HCT116 (cell line): ENCODE data around the gene MMP12. TPM values are rescaled to one million over a fixed set of nuclear protein-coding genes. Genes with fewer than 3 reads are reported as not detected.

Experiments used
- ATAC-seq: fragments of 200-7000 bp; cut with Tn5 transposase; 2 replicates; pipeline ENCODE4 v1.9.1; 2020; ENCODE audit warnings: mild to moderate bottlenecking, moderate library complexity
- Bru-seq: library from RNA; stranded (reverse); fragments of 400-500 nt; gene quantifications from one replicate; lab custom pipeline; 2021; lab: Mats Ljungman, UMichigan
- BruChase-seq, 2 experiments: library from RNA; stranded (reverse); fragments of 400-500 nt; gene quantifications; one replicate each; lab custom pipeline; 2021; lab: Mats Ljungman, UMichigan
- BruUV-seq: library from RNA; stranded (reverse); fragments of 400-500 nt; replicated peaks from 2 replicates; lab custom pipeline; 2021; lab: Mats Ljungman, UMichigan
- CTCF ChIA-PET: fragments of 300-600 bp; sonication (Branson Sonifier 250); formaldehyde crosslinking; loops from one replicate; lab custom pipeline; 2021; ENCODE audit warnings: antibody characterized with exemption; lab: Charles Lee
- POLR2A ChIA-PET: fragments of 300-600, 350-600 bp; sonication (Branson Sonifier 250); formaldehyde crosslinking; loops from one replicate; lab custom pipeline; 2021; ENCODE audit warnings: antibody characterized with exemption; lab: Charles Lee
- RAD21 ChIA-PET, 2 experiments: fragments of 300-600 bp; sonication (Branson Sonifier 250); formaldehyde crosslinking; loops; one replicate each; lab custom pipeline; 2023; ENCODE audit warnings: low total read pairs in 2 of 2; ENCODE audit not compliant: uncharacterized antibody in 2 of 2, unreplicated experiment in 2 of 2, low non-redundant PET in 1 of 2; lab: Charles Lee
- DNase-seq: peaks from one replicate; pipeline ENCODE4 v3.0.0-alpha.2; 2010; ENCODE audit warnings: low read depth, low spot score
- H2AFZ ChIP-seq: fragments of 200-600 bp; shearing (Covaris generic), sonication (generic); 2 replicates; pipeline ENCODE4 v1.6.1; 2017; ENCODE audit warnings: low read depth, mixed run types, mixed read lengths, antibody characterized with exemption, low read length; ENCODE audit not compliant: poor library complexity, severe bottlenecking
- H3K27ac ChIP-seq: 2 replicates; pipeline ENCODE4 v1.5.1; 2012; ENCODE audit warnings: low read depth, low read length
- H3K27me3 ChIP-seq: fragments of 200-600 bp; sonication (generic); 2 replicates; pipeline ENCODE4 v1.6.1; 2016; ENCODE audit warnings: mixed run types, low read length, mixed read lengths; ENCODE audit not compliant: insufficient read depth
- H3K36me3 ChIP-seq, 2 experiments: fragments of 200-500 bp in 1 of 2; fragments of 200-600 bp in 1 of 2; sonication (Bioruptor generic) in 1 of 2; sonication (generic) in 1 of 2; 2 replicates each; pipeline versions ENCODE4 v1.5.1 to v1.6.1; 2014 to 2016; ENCODE audit warnings: low read length in 2 of 2, inconsistent platforms in 1 of 2, mixed read lengths in 1 of 2, mixed run types in 1 of 2; ENCODE audit not compliant: insufficient read depth in 2 of 2, control insufficient read depth in 1 of 2
- H3K4me1 ChIP-seq, 2 experiments: fragments of 200-600 bp in 1 of 2; sonication (generic) in 1 of 2; 2 replicates each; pipeline versions ENCODE4 v1.5.1 to v1.6.1; 2012 to 2017; ENCODE audit warnings: low read length in 2 of 2, inconsistent platforms in 1 of 2, mild to moderate bottlenecking in 1 of 2, mixed read lengths in 1 of 2, mixed run types in 1 of 2, moderate library complexity in 1 of 2; ENCODE audit not compliant: insufficient read depth in 2 of 2, control insufficient read depth in 1 of 2
- H3K4me2 ChIP-seq: fragments of 200-600 bp; sonication (generic); 2 replicates; pipeline ENCODE4 v1.6.1; 2017; ENCODE audit warnings: mixed run types, low read length, mixed read lengths
- H3K4me3 ChIP-seq, 2 experiments: fragments of 200-600 bp in 1 of 2; sonication (generic) in 1 of 2; replicated peaks in 1 of 2; 2 replicates each; pipeline ENCODE4 v1.5.1; 2011 to 2016; ENCODE audit warnings: low read length in 2 of 2, control low read depth in 1 of 2, low read depth in 1 of 2, mild to moderate bottlenecking in 1 of 2, mixed read lengths in 1 of 2, mixed run types in 1 of 2
- H3K79me2 ChIP-seq: fragments of 200-600 bp; sonication (generic); 2 replicates; pipeline ENCODE4 v1.6.1; 2017; ENCODE audit warnings: mild to moderate bottlenecking, mixed run types, low read length, moderate library complexity, mixed read lengths; ENCODE audit not compliant: insufficient read depth
- H3K9ac ChIP-seq: fragments of 200-600 bp; sonication (generic); 2 replicates; pipeline ENCODE4 v1.6.1; 2016; ENCODE audit warnings: low read length, mixed read lengths
- H3K9me2 ChIP-seq: fragments of 200-600 bp; sonication (generic), shearing (Covaris generic); 2 replicates; pipeline ENCODE4 v1.6.1; 2017; ENCODE audit warnings: mixed run types, mild to moderate bottlenecking, moderate library complexity; ENCODE audit not compliant: insufficient read depth
- H3K9me3 ChIP-seq, 2 experiments: fragments of 200-500 bp in 1 of 2; fragments of 200-600 bp in 1 of 2; sonication (Bioruptor generic) in 1 of 2; sonication (generic) in 1 of 2; 2 replicates each; pipeline ENCODE4 v1.6.1; 2014 to 2017; ENCODE audit warnings: low read length in 2 of 2, mixed read lengths in 2 of 2, inconsistent platforms in 1 of 2, low read depth in 1 of 2, mild to moderate bottlenecking in 1 of 2, mixed run types in 1 of 2, moderate library complexity in 1 of 2; ENCODE audit not compliant: control insufficient read depth in 1 of 2, insufficient read depth in 1 of 2
- H4K20me1 ChIP-seq: fragments of 200-600 bp; sonication (generic), shearing (Covaris generic); 2 replicates; pipeline ENCODE4 v1.6.1; 2017; ENCODE audit warnings: mixed run types, mild to moderate bottlenecking, moderate library complexity; ENCODE audit not compliant: insufficient read depth
- CBX3 ChIP-seq: IDR thresholded peaks from 2 replicates; pipeline ENCODE4 v1.6.1; 2012; ENCODE audit warnings: low read depth
- EGR1 ChIP-seq: IDR thresholded peaks from 2 replicates; pipeline ENCODE4 v1.6.1; 2012; ENCODE audit warnings: low read depth
- ELF1 ChIP-seq: IDR thresholded peaks from 2 replicates; pipeline ENCODE4 v1.6.1; 2012; ENCODE audit warnings: low read depth, borderline replicate concordance
- EZH2phosphoT487 ChIP-seq: fragments of 200-600 bp; IDR thresholded peaks from 2 replicates; pipeline ENCODE4 v1.6.1; 2018; ENCODE audit warnings: antibody characterized with exemption, borderline replicate concordance
- JUND ChIP-seq: IDR thresholded peaks from 2 replicates; pipeline ENCODE4 v1.6.1; 2012
- MAX ChIP-seq: IDR thresholded peaks from 2 replicates; pipeline ENCODE4 v1.6.1; 2012
- POLR2A ChIP-seq: IDR thresholded peaks from 2 replicates; pipeline ENCODE4 v1.7.0; 2011; ENCODE audit warnings: borderline replicate concordance; ENCODE audit not compliant: insufficient read depth, insufficient read length; ENCODE audit errors: extremely low read depth
- RAD21 ChIP-seq: IDR thresholded peaks from 2 replicates; pipeline ENCODE4 v1.6.1; 2012; ENCODE audit warnings: low read depth, mild to moderate bottlenecking
- SIN3A ChIP-seq: IDR thresholded peaks from 2 replicates; pipeline ENCODE4 v1.6.1; 2012; ENCODE audit warnings: low read depth
- TCF7L2 ChIP-seq: IDR thresholded peaks from 2 replicates; pipeline ENCODE4 v1.7.0; 2011; ENCODE audit warnings: borderline replicate concordance, inconsistent platforms; ENCODE audit not compliant: insufficient read depth, insufficient read length; ENCODE audit errors: extremely low read depth
- ZBTB33 ChIP-seq: IDR thresholded peaks from 2 replicates; pipeline ENCODE4 v1.6.1; 2011; ENCODE audit warnings: mild to moderate bottlenecking, low read length, moderate library complexity; ENCODE audit not compliant: insufficient replicate concordance; ENCODE audit errors: extremely low read depth
- ZFX ChIP-seq: fragments of 450-650 bp; IDR thresholded peaks from 2 replicates; pipeline ENCODE4 v1.6.1; 2017
- ZNF274 ChIP-seq: fragments of 200-500 bp; sonication (Bioruptor generic); IDR thresholded peaks from 2 replicates; pipeline ENCODE4 v1.6.1; 2014; ENCODE audit warnings: mild to moderate bottlenecking, low read depth, low read length, inconsistent platforms
- intact Hi-C: fragments of 100-400 bp; cut with micrococcal nuclease; formaldehyde crosslinking; loops from 2 replicates; pipeline ENCODE4 v1.10.0; 2022
- long read RNA-seq: library from polyadenylated mRNA; unstranded; transcript quantifications from one replicate; pipeline ENCODE4 v2.0.0, GENCODE V29; 2021; ENCODE audit not compliant: unreplicated experiment
- polyA plus RNA-seq: library from polyadenylated mRNA; unstranded; fragments of >200 nt; gene quantifications from 2 replicates; pipeline ENCODE4 v1.2.1, GENCODE V29; 2012; ENCODE audit warnings: missing spikeins
- total RNA-seq: library from RNA; stranded (reverse); gene quantifications from one replicate; pipeline ENCODE4 v1.2.1, GENCODE V29; 2021; ENCODE audit not compliant: unreplicated experiment
- TF ChIP-seq, protein P1 (sequence below), 3 experiments: fragments of 200-600 bp in 1 of 3; sonication (generic) in 1 of 3; IDR thresholded peaks in 2 of 3; conservative IDR thresholded peaks in 1 of 3; 2 replicates each; pipeline ENCODE4 v1.5.1; 2012 to 2017; ENCODE audit warnings: low read depth in 2 of 3, low read length in 2 of 3, antibody characterized with exemption in 1 of 3, borderline replicate concordance in 1 of 3, control low read depth in 1 of 3, mild to moderate bottlenecking in 1 of 3, mixed read lengths in 1 of 3, mixed run types in 1 of 3, moderate library complexity in 1 of 3; ENCODE audit not compliant: insufficient read depth in 1 of 3
- TF ChIP-seq, protein P2 (sequence below): IDR thresholded peaks from 2 replicates; pipeline ENCODE4 v1.6.1; 2012

MMP12 gene
- not detected for total RNA-seq
- not detected in 2 replicates for polyA plus RNA-seq
- Bru-seq, nascent RNA, result not detected
- not detected for BruChase-seq, experiment 1, labeled RNA remaining after a 6-hour chase
- not detected for BruChase-seq, experiment 2, labeled RNA remaining after a 2-hour chase
- long read RNA-seq, result 0 reads

GRCh38 chr11:102874852-102875251, at the start of gene MMP12:
MMP12 (minus strand) TSS chr11:102874982; CDS start chr11:102874937, 45 bp downstream.
- CTCF ChIA-PET, result no interaction called here
- no peak for ATAC-seq
- no peak within 1 kb of the TSS for H2AFZ ChIP-seq
- no peak within 1 kb of the TSS for H3K4me3 ChIP-seq
- TF ChIP-seq EGR1 (no peak), EZH2phosphoT487 (no peak), ZNF274 (no peak)
- POLR2A ChIA-PET, result no interaction called here
- no TSS peak for BruUV-seq
- no peak for DNase-seq
- no peak within 1 kb of the TSS for H3K27ac ChIP-seq
- H3K9me3 ChIP-seq, result no peaks in the 10 kb centered on the region
- RAD21 ChIA-PET, result no interaction called here
- intact Hi-C loops, result no loop called here
- no peak within 1 kb of the TSS for H3K4me2 ChIP-seq
- H3K9ac ChIP-seq, result no peak within 1 kb of the TSS
- H3K36me3 ChIP-seq, result no peaks in the 10 kb centered on the region
- peaks cover 3% of the 10 kb centered on the region in 2 experiments; a peak in 3 of 4 replicates for H3K4me1 ChIP-seq
- no peaks in the 10 kb centered on the region for H4K20me1 ChIP-seq
- no peaks in the 10 kb centered on the region for H3K79me2 ChIP-seq
- H3K9me2 ChIP-seq, result no peaks in the 10 kb centered on the region
- H3K27me3 ChIP-seq, result no peaks in the 10 kb centered on the region

DNA sequence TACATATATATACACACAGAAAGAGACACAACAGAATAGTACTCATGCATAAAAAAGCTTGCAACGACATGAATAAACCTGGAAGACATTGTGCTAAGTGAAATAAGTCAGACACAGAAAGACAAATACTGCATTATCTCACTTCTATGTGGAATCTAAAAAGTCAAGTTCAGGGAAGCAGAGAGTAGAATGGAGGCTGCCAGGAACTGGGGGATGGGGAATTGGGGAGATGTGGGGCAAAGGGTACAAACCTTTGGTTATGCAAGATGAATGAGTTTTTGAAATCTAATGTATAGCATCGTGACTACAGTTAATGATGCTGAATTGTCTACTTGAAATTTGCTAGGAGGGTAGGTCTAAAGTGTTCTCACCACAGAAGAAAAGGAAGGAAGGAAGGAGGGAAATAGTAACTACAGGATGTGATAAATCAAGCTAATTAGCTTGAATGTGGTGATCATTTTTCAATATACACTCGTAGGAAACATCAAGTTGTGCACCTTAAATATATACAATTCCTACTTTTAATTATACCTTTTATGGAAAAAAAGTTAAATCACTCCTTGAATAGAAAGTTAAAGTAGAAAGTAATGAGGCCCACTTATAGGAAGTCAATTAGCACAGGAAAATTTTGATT, 46.9 kb upstream of the MMP12 start:
- H3K4me3 ChIP-seq, result no peak overlapping the region
- no peaks in the 10 kb centered on the region for H3K79me2 ChIP-seq
- H3K27ac ChIP-seq, result no peak overlapping the region
- RAD21 ChIA-PET, result no interaction called here
- intact Hi-C loops, result no loop called here
- H4K20me1 ChIP-seq, result no peaks in the 10 kb centered on the region
- no peak for ATAC-seq
- CTCF ChIA-PET, result interaction anchor here (1.6 kb wide), 1 partner anchor 19 kb away, joined by 4 read pairs; no protein-coding TSS in a partner anchor
- H2AFZ ChIP-seq, result no peak overlapping the region
- H3K9me2 ChIP-seq, result no peaks in the 10 kb centered on the region
- no peak for DNase-seq
- H3K4me1 ChIP-seq, result no peaks in the 10 kb centered on the region
- no peak overlapping the region for H3K4me2 ChIP-seq
- no peaks in the 10 kb centered on the region for H3K27me3 ChIP-seq
- POLR2A ChIA-PET, result no interaction called here
- H3K36me3 ChIP-seq, result no peaks in the 10 kb centered on the region
- H3K9ac ChIP-seq, result no peak overlapping the region
- H3K9me3 ChIP-seq, result no peaks in the 10 kb centered on the region
- BruUV-seq, result no TSS peak
- TF ChIP-seq JUND (no peak), EGR1 (no peak), EZH2phosphoT487 (no peak), TCF7L2 (no peak), SIN3A (no peak), CBX3 (no peak), ZNF274 (no peak), MAX (no peak), POLR2A (no peak), ZFX (no peak), ZBTB33 (no peak), ELF1 (no peak), RAD21 (no peak)
- TF ChIP-seq, protein P1, sequence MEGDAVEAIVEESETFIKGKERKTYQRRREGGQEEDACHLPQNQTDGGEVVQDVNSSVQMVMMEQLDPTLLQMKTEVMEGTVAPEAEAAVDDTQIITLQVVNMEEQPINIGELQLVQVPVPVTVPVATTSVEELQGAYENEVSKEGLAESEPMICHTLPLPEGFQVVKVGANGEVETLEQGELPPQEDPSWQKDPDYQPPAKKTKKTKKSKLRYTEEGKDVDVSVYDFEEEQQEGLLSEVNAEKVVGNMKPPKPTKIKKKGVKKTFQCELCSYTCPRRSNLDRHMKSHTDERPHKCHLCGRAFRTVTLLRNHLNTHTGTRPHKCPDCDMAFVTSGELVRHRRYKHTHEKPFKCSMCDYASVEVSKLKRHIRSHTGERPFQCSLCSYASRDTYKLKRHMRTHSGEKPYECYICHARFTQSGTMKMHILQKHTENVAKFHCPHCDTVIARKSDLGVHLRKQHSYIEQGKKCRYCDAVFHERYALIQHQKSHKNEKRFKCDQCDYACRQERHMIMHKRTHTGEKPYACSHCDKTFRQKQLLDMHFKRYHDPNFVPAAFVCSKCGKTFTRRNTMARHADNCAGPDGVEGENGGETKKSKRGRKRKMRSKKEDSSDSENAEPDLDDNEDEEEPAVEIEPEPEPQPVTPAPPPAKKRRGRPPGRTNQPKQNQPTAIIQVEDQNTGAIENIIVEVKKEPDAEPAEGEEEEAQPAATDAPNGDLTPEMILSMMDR (IDR thresholded peaks at IDR 0.05 in 2 of 3, conservative IDR thresholded peaks at IDR 0.05 in 1 of 3; ENCODE audit: borderline replicate concordance in 1 of 3, insufficient read depth in 1 of 3, low read depth in 2 of 3, low read length in 2 of 3), result no peak
- TF ChIP-seq, protein P2, sequence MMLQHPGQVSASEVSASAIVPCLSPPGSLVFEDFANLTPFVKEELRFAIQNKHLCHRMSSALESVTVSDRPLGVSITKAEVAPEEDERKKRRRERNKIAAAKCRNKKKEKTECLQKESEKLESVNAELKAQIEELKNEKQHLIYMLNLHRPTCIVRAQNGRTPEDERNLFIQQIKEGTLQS, result no peak
